HG03575 (cell line): Measurements from ENCODE around the gene RPTOR.
"Not testable (repeated sequence)": the region's sequence is repeated elsewhere in the genome, so short reads cannot be mapped to it uniquely, and the experiment has no call there.

Experiments
- ATAC-seq: cut with Tn5 transposase; IDR thresholded peaks from one replicate; pipeline ENCODE4 v1.9.1; 2021; ENCODE audit not compliant: unreplicated experiment, insufficient number of reproducible peaks, low FRiP score; ENCODE audit errors: extremely low read depth

Gene RPTOR, protein sequence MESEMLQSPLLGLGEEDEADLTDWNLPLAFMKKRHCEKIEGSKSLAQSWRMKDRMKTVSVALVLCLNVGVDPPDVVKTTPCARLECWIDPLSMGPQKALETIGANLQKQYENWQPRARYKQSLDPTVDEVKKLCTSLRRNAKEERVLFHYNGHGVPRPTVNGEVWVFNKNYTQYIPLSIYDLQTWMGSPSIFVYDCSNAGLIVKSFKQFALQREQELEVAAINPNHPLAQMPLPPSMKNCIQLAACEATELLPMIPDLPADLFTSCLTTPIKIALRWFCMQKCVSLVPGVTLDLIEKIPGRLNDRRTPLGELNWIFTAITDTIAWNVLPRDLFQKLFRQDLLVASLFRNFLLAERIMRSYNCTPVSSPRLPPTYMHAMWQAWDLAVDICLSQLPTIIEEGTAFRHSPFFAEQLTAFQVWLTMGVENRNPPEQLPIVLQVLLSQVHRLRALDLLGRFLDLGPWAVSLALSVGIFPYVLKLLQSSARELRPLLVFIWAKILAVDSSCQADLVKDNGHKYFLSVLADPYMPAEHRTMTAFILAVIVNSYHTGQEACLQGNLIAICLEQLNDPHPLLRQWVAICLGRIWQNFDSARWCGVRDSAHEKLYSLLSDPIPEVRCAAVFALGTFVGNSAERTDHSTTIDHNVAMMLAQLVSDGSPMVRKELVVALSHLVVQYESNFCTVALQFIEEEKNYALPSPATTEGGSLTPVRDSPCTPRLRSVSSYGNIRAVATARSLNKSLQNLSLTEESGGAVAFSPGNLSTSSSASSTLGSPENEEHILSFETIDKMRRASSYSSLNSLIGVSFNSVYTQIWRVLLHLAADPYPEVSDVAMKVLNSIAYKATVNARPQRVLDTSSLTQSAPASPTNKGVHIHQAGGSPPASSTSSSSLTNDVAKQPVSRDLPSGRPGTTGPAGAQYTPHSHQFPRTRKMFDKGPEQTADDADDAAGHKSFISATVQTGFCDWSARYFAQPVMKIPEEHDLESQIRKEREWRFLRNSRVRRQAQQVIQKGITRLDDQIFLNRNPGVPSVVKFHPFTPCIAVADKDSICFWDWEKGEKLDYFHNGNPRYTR (N-terminal part only)

DNA sequence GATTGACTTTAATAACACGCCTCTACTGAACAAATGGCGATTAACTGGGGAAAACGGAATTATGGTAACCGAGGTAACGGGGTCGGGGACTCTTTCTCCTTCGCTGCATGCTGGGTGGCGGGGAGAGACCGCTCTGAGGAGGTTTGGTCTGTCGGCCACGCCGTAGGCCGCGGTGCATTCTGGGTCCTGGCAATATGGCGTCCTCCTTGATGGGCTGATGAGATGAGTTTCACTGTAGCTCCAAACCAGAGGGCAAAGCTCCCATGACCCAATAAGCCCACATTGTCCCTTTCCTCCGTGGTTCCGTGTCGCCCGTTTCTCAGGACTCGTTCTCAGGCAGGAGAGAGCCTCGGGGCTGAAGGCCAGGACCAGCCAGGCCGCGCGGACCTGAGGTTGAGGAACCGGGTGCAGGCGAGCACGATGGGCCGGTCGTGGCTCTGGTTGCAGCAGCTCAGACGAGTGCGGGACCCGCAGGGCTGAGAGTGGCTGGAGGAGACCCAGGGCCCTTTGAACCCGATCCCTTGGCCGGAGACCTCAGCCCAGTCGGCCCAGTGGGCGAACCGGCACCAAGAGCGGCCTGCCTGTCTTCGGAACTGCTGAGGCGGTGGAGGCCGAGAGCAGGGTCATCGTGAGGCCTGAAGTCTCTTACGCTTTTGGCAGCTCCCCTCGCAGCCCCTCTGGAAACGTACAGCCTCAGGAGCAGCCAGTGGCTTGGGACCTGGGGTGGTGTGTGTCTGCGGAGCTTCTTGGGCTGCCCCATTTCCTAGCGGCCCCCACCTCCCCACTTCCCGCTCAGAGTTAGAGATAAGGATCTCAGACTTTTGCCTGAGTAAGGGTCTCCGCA lies at the start of gene RPTOR:
Gene RPTOR, plus strand, starts transcription at position 184 of the 844 bp plus-strand sequence. CDS start 792 bp downstream, outside the sequence.
- no peak for ATAC-seq

- no peak for ATAC-seq
These were observed 46.9 kb upstream of the RPTOR start for GRCh38 chr17:80497726-80498241.

DNA sequence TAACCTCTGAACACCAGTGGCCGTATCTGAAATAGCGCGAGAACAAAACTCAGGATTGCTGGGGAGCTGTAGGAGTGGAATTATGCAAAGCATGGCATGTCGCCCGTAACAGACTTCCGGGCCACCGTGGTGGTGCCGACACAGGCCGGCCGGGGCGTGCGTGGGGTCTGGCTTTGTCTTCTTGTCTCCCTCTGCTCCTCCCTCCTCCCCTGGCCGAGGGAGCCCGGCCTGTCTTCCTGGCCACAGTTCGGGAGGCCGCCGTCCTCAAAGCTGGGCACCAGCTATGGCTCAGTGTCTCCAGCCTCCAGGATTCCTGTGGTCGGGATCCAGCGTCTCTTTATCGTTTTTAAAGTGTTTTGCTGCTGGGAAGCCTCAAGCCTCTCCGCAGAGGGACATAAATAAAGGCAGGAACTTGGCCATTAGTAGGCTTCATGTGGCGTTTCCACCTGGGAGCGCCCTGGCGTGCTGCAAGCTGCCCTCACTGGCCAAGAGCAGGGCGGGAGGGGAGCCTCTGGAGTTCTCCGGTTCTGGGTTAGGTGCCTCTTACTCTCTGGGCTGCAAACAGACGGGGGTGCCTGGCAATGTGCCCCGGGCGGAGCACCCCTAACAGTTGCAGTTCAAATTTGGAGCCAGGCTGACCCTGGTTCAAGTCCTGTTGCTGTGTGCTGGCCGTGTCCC lies 46.3 kb upstream of the RPTOR start:
- ATAC-seq, result no peak

DNA sequence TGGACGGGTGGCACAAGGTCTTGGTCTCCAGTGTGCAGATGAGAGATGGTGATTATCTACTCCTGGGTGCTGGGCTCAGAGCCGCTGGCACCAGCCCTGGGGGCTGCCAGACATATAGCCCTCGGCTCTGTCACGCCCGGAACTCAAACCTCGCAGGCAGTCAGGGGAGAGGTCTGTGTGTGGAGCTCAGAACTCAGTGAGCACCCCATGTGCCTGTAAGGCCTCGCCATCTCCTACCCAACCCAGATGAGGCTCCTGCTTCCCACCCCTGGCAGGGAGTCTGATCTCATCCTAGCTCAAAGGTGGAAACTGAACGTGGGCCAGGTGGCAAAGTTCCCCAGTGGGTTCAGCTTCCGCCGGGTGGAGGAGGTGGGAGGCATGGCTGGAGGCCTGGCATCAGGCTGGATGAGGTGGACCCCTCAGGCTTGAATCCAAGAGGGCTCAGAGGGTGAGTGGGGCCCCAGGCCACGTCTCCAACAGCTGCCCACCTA lies 45.7 kb upstream of the RPTOR start:
- no peak for ATAC-seq

DNA sequence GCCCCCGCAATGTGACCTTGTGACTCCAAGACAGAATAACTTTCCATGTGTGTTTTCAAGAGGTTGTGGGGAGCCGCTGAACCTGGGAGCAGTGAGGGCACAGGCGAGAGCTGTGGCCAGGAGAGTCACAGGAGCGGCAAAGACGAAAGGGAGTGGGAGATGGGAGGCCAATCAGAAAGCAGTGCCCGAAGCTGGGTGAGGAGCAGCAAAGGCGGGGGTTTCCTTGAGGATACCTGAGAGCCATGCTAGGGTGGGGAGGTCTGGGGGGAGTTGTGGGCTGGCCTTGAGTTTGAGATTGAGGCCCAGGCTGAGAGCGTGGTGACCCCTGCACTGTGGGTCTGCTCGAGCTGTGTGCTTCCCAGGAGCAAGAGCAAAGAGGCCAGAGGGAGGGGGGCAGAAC lies 45.1 kb upstream of the RPTOR start:
- no peak for ATAC-seq

- ATAC-seq, result no peak
These were observed 44.5 kb upstream of the RPTOR start for GRCh38 chr17:80499961-80500665.

DNA sequence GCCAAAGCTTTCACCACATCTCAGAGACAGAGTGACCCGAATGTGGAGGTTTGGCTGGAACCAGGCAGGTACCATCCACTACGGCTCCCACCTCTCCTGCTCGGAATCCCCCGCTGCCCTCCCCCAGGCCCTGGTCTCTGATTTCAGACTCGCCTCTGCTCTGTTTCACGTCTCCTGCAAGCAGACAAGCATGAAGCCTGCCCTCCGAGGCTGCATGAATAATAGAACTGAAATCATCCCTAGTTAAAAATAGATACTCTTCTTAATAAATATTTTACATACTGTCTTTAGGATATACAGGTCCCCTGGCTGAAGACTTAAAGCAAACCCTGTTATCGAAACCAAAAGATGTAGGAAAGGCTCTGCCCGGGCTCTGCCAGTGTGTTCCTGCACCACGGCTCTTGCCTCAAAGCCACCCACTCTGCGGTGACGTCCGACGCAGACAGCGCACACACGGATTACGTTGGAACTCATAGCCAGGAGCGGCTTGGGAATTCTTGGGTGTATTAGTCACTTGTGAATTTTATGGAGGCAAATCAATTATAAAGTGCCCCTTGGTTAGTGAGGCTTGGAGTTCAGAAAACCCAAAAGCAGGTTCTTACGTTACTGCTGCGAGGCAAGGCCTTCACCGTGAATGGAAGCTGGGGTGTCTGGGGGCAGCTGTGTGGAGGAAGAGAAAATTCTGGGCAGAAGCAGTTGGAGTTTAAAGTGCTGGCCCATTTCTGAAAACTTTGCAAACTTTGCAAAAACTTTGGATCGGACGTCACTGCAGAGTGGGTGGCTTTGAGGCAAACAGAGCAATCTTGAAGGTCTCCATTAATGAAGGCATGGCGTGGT lies 42.7 kb upstream of the RPTOR start:
- ATAC-seq, result no peak

GRCh38 chr17:80502578-80502877 lies 42.1 kb upstream of the RPTOR start:
- no peak for ATAC-seq

DNA sequence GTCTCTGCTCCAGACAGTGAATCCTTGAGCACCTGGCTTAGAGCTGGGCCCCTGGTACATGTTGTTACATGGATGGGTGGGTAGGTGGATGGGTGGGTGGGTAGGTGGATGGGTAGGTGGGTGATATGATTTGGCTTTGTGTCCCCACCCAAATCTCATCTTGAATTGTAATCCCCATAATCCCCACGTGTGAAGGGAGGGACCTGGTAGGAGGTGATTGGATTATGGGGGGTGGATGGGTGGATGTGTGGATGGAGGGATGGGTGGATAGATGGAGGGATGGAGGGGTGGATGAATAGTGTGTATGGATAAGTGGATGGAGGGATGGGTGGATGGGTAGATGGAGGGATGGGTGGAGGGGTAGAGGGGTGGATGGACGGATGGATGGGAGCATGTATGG lies 41.6 kb upstream of the RPTOR start:
- ATAC-seq, result no peak

GRCh38 chr17:80503921-80504320 lies 40.7 kb upstream of the RPTOR start:
- no peak for ATAC-seq

GRCh38 chr17:80504686-80505413 lies 39.8 kb upstream of the RPTOR start:
- ATAC-seq, result no peak

DNA sequence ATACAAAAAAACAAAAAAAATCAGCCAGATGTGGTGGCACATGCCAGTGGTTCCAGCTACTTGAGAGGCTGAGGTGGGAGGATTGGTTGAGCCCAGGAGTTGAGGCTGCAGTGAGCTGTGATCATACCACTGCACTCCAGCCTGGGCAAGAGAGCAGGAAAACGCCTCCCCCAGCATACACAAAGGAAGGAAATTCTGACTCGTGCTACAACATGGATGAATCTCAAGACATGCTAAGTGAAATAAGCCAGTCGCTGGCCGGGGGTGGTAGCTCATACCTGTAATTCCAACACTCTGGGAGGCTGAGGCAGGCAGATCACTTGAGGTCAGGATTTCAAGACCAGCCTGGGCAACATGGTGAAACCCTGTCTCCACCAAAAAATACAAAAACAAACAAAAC lies 37.5 kb upstream of the RPTOR start:
- ATAC-seq, result not testable (repeated sequence)

DNA sequence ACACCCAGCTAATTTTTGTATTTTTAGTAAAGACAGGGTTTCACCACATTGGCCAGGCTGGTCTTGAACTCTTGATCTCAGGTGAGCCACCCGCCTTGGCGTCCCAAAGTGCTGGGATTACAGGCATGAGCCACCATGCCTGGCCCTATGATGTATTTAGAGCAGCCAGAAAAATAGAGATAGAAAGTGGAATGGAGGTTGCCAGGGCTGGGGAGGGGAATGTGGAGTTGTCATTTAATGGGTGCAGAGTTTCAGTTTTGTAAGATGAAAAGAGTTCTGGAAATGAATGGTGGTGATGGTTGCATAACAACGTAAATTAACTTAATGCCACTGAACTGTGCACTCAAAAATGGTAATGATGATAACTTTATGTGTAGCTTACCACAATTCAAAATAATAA lies 36.7 kb upstream of the RPTOR start:
- no peak for ATAC-seq

DNA sequence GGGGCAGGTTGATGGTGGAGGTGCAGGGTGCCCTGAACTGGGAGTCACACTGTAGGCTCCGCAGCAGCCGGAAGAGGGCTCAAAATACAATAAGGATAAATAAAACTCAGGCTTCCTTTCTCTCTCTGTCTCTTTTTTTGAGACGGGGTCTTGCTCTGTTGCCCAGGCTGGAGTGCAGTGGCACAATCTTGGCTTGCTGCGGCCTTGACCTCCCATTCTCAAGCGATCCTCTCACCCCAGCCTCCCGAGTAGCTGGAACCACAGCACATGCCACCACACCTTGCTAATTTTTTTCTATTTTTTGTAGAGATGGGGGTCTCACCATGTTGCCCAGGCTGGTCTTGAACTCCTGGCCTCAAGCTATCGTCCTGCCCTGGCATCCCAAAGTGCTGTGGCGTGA lies 35.3 kb upstream of the RPTOR start:
- no peak for ATAC-seq

DNA sequence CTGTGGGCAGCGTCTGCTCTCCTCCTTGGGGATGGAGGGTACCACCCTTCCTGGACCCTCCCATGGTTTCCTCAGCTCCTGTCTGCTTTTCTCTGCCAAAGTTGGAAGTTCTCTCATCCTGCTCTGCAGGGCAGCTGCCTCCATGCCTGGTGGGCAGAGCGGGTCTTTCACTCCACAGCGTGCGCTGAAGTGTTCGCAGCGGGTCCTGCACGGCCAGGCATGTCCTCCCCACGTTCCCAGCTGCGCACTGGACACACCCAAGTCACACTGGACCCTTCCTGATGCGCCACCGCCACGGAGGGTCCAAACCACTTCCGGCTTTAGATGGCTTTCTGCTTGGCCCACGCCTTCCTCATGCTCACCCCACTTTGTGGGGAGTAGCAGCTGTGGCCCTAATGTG lies 34.5 kb upstream of the RPTOR start:
- no peak for ATAC-seq

DNA sequence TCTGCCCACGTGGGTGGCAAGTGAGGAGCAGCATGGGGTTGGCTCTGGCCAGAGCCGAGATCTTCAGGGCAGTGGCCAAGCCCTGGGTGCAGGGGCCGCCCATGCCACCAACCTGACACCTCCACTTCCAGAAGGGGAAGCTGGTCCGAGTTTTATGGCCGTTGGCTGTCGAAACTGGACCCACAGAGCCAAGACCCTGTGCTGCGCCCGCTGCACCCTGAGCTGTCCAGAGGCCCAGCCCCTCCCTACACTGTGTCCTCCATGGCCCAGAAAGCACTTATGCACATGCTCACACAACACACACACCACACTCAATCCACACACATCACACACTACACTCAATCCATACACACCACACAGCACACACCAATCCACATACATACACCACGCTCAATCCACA lies 33.9 kb upstream of the RPTOR start:
- ATAC-seq, result no peak
